ENCODE measurements around the gene ZNF35.
"Not testable (repeated sequence)": the region's sequence is repeated elsewhere in the genome, so short reads cannot be mapped to it uniquely, and the experiment has no call there.

ZNF35 gene

DNA sequence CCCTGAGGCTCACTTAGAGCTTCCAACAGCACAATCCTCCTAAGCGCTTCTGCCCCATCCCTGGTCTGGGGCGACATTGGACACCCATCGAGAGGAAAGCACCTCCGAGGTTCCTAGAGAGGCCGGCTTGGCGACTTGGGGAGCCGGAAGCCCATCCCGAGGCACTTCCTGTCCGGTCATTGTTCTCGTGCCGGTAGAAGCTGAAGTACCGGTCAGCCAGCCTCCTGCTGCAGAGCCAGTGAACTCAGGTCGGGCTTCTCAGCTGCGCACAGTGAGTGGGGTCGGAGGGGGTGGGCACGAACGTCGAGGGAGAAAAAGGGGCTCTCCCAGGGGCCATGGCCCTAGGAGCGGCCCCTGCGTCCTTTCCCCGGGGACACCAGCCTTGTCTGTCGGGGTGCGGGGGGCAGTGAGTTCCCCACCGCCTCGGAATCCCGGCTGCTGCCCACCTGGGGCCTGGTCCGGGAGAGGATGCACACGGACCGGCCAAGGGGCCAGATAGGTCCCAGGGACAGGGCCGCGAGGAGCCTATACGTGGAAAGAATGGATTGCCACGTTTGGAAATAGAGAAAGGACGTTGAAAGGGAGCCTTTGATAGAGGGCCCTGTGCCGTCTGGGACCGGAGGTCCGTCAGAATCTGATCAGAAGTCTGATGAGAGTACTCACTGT lies at the start of gene ZNF35:
Gene ZNF35 (plus strand): TSS at position 169 of the 666 bp plus-strand sequence. CDS start 2,336 bp downstream, outside the sequence.
- DNase-seq = peak; percentile 24 to 39

DNA sequence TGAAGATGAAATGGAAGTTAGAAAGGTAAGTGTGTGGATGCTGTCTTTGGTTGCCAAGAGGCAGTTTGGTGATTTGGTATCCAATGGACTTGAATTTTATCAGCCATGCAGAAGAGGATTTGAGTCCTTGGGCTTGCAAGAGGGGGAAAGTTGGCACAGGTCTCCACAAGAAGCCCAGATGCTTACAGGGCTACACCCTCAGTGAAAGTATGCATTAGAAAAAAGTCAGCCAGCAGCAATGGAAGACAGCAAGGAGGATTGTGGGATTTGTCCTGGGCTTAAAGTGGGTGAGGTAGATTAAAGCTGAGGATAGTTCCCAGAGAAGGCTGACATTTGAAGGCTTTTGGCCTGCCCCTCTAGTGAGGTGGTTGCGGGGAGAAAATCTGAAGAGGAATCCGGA lies 46.8 kb upstream of the ZNF35 start:
- DNase-seq = no peak

DNA sequence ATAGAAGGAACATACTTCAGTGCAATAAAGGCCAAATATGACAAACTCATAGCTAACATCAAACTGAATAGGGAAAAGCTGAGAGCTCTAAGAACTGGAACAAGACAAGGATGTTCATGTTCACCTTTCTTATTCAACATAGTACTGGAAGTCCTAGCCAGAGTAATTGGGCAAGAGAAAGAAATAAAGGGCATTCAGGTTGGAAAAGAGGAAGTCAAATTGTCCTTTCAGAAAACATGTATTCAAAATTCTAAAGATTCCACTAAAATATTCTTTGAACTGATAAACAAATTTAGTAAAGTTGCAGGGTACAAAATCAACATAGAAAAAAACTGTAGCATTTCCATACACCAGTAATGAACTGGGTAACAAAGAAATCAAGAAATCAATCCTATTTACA lies 35.9 kb upstream of the ZNF35 start:
- no peak for DNase-seq

DNA sequence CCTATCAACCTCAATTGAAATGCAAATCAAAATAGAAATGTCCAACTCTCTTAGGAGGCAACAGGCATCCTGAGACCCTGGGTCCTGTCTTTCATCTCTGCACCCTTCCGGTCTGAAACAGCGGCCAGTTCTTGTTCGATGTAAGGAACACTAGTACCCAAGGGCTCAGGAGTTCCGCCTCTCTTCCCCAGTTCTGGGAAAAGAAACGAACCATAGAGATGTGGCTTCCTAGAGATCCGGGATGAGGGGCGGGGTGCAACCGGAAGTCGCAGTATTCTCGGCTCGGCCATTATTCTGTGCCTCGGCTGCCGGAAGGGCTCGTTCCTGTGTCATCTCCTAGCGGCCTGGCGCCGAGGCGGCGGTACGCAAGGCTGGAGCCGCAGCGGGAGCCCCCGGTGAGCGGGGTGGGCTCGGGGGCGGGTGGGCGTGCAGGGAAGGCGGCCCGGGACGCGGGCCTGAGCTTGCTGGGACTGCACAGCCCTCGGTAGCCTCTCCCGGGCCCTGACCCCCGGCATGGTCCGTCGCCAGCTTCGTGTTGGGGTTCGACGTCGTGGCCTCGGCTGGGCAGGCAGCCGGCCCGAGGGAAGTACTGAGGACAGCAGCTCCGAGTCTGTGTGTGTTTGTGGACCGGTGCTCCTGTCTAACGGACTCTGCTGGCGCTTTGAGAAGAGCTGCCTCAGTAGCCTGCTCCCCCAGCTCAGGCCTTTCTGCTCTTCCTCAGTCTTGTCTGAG lies 23.6 kb upstream of the ZNF35 start, which contains the start of gene ZNF197:
Gene ZNF197 (plus strand): TSS at position 288 of the 732 bp plus-strand sequence. CDS start 4,119 bp downstream, outside the sequence.
- DNase-seq = peak; percentile 51 to 52

DNA sequence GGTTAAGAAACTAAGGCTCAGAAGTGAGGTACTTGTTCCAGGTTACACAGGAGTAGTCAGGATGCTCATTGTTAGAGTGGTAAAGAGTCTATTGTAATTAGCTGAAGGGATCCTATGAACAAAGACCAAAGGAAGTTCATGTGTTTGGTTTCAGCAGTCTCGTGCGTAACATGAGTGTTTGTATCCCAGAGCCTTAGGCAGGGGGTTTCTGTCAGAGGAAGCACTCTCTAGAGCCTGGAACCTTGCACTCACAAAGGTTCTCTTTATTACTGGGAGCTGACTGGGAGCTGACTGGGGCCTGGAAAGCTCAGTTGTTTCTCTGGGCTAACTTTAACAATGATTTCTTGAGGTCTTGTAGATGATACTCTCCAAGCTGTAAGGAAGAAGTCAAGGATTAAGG lies 19.8 kb upstream of the ZNF35 start:
- no peak for DNase-seq

DNA sequence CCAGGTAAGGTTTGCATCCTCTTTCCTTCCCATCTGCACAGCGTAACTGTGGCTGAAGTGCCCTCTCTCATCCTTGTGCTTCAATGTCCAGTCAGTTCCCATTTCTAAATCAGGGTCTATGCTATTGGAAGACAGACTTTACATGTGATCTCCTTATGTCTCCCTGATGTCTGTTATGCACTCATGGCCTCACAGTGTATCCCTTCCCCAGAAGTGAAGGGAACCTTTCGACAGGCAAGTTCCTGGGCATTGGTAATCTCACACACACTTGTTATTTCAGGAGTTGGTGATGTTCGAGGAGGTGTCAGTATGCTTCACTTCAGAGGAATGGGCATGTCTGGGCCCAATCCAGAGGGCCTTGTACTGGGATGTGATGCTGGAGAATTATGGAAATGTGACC lies 16.3 kb upstream of the ZNF35 start:
- DNase-seq = no peak

DNA sequence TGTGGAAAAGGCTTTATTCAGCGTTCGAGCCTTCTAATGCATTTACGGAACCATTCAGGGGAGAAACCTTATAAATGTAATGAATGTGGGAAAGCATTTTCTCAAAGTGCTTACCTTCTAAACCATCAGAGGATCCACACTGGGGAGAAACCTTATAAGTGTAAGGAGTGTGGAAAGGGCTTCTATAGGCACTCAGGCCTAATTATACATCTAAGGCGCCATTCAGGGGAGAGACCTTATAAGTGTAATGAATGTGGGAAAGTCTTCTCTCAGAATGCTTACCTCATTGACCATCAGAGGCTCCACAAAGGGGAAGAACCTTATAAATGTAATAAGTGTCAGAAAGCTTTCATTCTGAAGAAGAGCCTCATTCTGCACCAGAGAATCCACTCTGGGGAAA lies 6.2 kb upstream of the ZNF35 start:
- DNase-seq = no peak

DNA sequence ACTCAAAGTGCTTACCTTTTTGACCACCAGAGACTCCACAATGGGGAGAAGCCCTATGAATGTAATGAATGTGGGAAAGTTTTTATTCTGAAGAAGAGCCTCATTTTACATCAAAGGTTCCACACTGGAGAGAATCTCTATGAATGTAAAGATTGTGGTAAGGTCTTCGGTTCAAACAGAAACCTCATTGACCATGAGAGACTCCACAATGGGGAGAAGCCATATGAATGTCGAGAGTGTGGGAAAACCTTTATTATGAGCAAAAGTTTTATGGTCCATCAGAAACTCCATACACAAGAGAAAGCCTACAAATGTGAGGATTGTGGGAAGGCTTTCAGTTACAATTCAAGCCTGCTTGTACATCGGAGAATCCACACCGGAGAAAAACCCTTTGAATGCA lies 5.5 kb upstream of the ZNF35 start:
- no peak for DNase-seq

DNA sequence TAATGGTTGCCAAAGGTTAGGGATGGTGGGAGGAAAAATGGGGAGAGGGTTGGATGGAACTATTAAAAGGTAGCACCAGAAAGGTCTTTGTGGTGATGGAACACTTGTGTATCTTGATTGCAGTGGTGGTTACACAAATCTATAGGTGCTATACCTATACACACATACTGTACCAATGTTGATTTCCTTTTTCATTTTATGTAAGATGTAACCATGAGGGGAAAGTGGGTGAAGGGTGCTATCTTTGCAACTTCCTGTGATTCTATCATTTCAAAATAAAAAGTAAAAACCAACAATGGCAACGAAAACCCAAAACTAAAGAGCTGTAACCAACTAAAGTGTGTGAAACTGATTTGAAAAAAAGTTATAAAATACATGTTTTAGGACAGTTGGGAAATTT lies 761 bp upstream of the ZNF35 start:
- DNase-seq = no peak

DNA sequence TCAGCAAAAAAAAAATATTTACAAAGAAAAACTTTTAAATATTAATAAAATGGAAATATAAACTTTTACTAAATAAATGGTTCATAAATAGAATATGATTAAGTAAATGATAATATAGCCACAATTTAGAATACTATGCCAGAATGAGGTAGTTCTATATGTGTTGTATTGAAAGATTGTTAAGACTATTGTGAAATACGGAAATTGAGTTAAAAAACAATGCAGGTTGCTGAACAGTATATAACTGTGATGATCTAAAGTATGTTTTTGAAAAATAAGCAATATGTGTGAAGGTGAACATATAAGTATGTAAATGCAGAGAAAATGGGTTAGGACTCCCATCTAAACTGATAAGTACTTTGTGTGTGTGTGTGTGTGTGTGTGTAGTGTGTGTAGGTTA lies 1.2 kb downstream of the ZNF35 start:
- no peak for DNase-seq

DNA sequence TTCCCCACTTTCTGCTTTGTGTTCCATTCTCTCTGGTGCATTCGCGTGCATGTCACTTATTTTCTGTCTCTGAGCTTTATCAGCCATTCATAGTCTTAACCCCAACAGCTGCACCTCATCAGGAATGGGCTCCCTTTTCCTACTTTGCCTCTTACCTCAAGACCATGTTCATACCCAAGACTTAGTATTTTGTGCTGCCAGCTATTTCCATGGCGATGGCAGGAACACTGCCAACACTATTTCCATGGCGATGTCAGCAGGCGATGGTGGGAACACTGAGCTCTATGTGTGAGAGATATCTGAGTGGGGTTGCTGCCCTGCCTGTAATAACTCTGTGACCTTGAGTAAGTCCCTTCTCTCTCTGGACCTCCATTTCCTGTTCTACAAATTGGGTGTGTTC lies 5.5 kb downstream of the ZNF35 start:
- DNase-seq = no peak

DNA sequence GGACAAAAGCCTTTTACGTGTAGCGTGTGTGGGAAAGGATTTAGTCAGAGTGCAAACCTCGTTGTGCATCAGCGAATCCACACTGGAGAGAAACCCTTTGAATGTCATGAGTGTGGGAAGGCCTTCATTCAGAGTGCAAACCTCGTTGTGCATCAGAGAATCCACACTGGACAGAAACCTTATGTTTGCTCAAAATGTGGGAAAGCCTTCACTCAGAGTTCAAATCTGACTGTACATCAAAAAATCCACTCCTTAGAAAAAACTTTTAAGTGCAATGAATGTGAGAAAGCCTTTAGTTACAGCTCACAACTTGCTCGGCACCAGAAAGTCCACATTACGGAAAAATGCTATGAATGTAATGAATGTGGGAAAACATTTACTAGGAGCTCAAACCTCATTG lies 10.5 kb downstream of the ZNF35 start:
- no peak for DNase-seq

DNA sequence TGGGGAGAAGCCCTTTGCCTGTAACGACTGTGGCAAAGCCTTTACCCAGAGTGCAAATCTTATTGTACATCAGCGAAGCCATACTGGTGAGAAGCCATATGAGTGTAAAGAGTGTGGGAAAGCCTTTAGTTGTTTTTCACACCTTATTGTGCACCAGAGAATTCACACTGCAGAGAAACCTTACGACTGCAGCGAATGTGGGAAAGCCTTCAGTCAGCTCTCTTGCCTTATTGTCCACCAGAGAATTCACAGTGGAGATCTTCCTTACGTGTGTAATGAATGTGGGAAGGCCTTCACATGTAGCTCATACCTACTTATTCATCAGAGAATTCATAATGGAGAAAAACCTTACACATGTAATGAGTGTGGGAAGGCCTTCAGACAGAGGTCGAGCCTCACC lies 10.9 kb downstream of the ZNF35 start:
- no peak for DNase-seq

DNA sequence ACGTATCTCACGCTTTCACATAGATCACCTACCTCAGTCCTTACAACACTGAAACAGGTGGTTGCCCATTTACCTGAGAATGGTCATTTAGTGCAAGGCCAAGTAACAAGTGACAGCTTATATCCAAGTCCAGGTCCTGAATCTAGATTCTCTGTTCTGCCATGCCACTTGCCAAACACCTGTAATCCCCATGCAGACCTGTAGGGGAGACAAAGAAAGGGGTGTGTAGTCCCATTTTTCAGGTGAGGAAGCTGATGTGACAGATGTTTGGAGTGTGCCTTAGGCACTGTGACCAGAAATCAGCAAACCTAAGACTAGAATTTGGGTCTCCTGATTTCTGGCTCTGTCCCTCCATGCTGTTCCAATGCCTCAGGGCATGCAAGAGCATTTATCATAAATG lies 12.7 kb downstream of the ZNF35 start:
- no peak for DNase-seq

DNA sequence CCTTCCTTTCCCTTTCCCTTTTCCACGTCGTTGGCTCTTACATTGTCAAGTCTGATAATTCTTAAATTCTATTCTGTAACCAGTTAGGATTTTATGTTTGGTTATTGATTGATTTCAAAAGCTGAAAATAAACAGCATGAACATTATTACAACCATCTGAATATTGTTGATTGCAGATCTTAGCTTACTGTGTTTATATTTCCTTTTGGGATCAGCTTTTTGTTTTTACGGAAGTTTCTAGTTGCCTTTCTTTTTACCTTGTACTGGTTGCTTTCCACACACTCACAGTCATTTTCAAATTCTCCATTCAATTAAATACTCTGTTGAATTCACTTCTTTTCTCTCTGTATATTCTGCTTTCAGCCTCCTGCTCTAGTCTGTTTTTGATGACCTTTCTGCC lies 16.6 kb downstream of the ZNF35 start:
- DNase-seq = no peak

DNA sequence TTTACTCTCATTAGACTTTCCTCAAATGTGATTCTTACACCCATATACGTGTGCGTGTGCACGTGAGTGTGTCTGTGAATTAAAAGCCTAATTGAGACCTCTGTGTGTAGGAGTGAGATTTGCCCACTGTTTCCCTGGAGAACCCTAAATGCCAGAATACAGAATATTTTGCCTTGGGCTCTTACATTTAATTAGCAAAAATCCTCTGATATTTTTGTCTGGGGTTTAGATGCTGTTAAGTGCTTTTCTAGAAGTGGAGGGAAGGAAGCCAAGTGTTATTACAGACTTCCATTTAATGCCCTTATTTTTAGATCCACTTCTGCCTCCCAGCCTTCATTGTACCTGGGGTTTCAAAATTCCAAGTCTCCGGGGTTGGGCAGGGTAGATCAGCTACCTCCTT lies 17.8 kb downstream of the ZNF35 start:
- no peak for DNase-seq

DNA sequence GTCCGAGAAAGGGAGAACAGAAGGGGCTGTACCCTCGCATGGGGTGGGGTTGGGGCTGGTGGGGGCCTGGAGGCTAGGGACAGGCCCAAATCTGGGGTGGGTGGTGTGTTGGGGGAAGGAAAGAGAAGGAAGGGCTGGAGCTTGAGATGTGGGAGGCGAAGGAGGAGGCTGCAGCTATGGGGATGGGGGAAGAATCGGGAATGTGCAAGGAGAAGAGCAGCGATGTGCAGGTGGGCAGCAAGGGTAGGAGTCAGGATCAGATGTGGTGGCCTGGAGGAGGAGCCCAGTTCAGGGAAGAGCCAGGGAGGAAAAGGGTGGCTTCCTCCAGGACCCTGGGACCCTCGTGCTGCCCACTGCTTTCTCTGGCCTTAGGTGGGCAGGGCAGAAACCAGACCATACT lies 21.2 kb downstream of the ZNF35 start:
- DNase-seq = no peak

DNA sequence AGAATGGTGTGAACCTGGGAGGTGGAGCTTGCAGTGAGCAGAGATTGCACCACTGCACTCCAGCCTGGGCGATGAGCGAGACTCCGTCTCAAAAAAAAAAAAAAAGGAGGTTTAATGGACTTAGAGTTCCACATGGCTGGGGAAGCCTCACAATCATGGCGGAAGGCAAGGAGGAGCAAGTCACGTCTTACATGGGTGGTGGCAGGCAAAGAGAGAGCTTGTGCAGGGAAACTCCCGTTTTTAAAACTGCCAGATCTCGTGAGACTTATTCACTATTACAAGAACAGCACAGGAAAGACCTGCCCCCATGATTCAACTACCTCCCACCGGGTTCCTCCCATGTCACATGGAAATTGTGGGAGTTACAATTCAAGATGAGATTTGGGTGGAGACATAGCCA lies 24.9 kb downstream of the ZNF35 start:
- not testable (repeated sequence) for DNase-seq

DNA sequence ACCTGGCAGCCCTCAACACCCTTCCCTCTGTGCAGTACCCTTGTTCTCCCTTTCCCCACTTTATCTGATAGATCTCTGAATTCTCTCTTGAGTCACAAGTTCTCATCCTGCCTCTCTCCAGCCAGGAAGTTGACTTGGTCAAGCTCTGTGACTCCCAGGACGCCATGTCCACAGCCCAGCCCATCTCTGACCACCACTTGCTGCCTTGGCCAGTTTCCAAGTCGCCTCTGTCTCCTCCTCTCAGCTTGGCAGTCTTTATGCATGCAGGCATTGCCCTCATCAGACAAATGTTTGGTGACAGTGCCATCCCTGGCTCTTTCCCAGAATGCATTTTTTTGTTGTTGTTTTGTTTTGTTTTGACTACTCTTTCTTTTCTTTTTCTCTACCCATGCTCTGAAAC lies 25.7 kb downstream of the ZNF35 start:
- DNase-seq = no peak

DNA sequence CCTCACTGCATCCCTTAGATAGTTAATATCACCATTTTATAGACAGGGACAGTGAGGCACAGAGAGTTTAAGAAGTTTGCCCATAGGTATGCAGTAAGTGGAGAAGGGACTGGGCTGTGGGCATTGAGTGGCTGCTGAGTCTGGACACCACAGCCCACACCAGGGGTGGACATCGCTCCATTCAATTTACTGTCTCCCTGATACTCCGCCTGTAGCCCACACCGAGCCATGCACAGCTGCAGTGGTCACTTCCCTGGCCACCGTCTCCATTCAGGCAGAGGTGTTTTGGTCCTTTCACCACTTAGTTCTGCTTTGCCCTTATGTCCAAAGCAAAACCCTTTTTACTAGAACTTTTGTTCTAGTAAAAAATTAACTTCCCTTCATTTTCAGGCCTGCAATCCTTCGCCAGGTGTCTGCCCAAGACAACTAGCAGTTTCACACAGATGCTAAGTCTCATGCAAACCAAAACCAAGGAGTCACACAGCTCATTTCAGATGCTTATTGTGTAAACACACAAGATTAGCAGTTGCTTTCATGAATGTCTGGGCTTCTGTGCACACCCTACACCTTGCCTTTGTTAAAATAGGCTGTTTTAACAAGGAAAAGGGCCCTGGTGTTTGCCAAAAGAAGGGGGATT lies 30.1 kb downstream of the ZNF35 start:
- no peak for DNase-seq

DNA sequence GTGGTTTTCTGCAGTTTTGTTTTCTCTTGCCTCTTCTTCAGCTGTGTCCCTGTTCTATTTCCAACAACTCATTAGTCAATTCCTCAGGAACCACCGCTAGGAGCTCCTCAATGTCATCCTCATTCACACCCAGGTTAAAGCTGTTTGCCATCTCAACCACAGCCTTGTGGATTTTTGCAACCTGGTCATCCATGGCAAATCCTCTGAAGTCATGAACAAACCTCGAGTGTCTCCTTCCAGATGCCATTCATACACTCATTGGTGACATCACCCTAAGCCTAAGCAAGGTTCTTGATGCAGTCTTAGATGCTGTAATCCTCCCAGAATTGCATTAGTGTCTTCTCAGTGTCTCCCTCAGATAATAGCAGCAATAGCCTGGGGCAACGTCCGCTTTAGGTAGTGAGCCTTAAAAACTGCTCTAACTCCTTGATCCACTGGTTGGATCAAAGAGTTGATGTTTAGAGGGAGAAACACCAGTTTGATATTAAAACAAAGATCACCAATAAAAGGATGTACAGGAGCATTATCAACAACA lies 32.5 kb downstream of the ZNF35 start:
- no peak for DNase-seq

DNA sequence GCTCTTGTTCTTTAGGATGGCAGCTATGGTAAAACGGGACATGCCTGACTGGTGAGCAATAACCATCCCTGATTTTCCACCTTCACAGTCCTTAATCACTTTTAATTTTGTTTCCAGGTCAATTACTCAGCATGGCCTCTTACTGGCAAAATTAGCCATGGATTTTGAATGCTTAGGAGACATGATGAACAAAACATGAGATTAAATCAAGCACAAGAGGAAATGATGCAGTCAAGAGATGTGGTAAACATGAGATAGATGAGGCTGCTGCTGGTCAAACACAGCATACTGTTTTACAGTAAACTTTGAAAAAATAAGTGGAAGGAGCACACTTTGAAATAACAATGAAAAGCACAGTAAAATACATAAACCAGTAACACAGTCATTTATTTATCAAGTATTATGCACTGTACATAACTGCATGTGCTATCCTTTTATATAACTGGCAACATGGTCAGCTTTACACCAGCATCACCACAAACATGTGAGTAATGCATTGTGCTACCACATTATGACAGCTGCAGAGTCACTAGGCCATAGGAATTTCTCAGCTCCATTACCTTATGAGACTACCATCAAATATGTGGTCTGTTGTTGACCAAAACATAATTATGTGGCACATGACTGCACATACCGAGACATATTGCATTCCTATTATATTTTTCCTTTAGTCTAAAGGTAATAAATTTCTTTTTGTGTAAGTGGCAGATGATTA lies 33.8 kb downstream of the ZNF35 start:
- no peak for DNase-seq

DNA sequence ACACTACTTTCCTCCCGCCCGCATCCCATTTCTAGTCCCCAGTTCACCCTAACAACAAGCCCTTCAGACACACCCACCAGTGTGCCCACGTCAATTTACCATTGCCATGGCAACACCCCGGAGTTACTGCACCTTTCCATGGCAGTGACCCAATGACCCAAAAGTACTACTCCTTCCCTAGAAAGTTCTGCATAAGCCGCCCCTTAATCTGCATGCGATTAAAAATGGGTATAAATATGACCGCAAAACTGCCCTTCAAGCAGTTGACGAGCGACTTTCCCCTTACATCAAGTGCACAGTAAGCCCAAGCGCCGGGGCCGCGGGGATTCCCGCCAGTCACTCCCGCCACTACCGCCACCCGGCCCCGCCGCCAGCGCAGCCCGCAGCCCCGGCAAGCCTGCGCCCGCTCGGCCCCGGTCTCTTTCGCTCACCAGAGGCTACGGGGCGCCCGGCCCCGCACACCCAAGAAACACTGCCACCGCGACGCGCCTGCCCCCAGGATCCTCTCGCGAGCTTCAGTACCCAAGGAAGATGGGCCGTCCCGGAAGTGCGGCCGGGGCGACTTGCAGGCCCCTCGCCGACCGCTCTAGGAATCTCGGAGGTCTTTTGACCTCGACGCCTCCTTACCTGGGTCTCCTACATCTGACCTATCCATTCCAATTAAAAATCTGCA lies 36.7 kb downstream of the ZNF35 start:
- DNase-seq = peak; percentile 18 to 34
